SHP77 treated with DMSO at 0.1 percent for 48 hours (cell line): ENCODE measurements around the gene PDP2.
"Not testable (repeated sequence)": the region's sequence is repeated elsewhere in the genome, so short reads cannot be mapped to it uniquely, and the experiment has no call there.

ENCODE experiments used
- DNase-seq: peaks from one replicate; lab custom pipeline; 2025; lab: John Stamatoyannopoulos, UW

The PDP2 gene

GRCh38 chr16:66853261-66854139 is 26.8 kb upstream of the PDP2 start:
- no peak for DNase-seq

DNA sequence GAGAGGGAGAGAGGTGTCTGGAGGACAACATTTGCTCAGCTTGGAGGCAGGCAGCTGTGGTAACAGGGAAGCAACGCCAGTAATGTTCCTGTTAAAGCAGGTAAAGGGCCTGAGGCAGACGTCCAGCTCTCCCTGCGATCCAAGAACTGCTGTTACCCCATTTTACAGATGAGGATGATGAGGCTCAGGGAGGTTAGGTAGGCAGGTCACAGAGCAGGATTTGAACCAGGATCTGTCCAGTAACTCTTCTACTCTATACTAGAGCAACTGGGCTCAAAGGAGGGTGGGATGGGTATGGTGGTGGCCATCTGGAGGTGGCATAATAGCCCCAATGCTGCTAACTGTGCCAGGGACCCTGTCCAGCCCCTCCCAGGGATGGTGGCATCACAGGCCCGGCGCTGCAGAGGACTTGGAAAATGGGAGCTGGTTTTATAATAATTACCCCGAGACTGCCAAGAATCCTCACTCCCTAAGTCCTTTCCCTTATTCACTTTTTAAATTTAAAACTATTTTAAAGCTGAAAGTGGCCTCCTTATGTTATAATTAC is 24.1 kb upstream of the PDP2 start:
- DNase-seq = no peak

GRCh38 chr16:66856801-66857200 is 23.5 kb upstream of the PDP2 start:
- DNase-seq = no peak

- no peak for DNase-seq
These were observed 22.9 kb upstream of the PDP2 start for GRCh38 chr16:66857437-66857836.

DNA sequence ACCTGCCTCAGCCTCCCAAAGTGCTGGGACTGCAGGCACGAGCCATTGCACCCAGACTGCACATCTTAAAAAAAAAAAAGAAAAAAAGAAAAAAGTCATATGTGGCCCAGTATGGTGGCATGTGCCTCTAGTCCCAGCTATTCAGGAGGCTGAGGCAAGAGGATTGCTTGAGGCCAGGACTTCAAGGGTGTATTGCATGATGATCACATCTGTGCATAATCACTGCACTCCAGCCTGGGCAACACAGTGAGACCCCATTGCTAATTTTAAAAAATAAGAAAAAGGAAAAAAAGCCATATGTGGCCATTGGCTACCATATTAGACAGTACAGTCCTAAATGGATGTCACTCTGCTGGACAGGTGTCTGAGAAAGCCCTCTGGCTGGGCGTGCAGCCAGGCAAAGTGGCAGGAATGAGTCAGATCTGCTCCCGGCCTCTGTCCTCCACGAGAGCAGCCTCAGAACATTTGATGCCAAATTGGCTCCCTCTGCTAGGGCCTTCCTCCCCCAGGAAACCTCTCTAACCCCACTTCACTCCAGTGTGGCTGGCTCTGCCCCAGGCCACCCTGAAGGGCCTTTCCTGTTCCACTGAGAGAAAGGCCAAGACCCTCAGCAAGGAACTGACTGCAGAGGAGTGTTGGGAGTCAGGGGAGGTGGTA is 21.4 kb upstream of the PDP2 start:
- DNase-seq = peak; percentile 33

DNA sequence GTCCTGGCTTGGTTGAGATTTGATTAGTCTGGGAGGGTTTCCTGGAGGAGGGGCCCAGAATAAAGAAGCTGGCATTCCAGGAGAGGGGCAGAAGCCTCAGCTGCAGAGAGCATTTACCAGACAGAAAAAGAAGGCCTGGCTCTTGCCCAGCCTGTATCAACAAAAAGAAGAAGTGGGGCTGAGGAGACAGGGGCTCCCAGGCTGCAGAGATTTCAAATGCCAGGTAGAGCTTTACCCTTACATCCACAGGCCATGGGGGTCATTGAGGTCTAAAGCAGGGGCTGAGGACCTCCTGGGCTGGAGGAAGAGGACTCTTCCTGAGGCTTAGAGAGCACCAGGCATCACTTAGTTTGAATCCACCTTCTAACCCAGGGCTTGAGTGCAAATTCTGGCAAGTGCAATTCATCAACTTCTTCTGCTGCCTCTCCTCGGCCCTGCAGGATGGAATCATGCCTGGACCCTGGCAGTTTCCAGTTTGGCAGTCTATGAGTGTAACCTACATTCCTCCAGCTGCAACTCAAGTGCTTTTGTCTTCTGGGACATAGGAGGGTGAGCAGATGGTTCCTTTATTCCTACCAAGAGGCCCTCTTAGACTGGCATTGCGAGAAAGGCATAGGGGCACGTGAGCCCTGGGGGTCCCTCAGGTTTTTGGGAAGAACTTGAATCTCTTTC is 20.8 kb upstream of the PDP2 start:
- DNase-seq = no peak

GRCh38 chr16:66862023-66862520 is 18.2 kb upstream of the PDP2 start:
- DNase-seq = no peak

DNA sequence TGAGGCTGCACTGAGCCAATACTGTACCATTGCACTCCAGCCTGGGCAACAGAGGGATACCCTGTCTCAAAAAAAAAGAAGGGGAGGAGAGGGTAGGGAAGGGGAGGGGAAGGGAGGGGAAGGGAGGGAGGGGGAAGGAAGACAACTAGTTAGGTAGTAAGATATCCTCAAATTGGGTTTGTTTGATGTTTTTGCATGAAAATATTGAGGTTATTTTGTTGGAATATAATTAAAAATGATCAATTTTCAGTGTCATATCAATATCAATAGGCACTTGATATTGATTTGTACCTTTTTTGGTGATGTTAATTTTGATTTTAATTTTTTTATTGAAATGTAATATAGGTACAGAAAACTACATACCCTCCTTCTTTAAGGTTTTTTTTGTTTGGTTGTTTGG is 16.6 kb upstream of the PDP2 start:
- DNase-seq = no peak

DNA sequence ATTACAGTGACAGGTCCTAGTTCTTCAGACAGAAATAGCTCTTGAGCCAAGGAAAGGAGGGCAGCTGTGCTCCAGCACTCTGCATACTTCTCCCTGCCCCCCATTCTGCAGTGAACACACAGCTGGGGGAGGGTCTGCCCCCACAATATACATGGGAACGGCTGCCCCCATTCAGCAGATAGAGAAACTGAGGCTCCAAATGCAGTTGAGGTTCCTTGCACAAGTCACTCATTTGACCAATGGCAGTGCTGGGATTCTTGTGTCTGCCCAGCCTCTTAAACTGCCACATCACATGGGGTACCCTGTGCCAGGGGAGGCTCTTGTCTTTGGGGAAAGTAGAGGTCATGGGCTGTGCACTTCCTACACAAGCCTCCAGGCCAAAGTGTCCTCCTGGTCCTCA is 10.9 kb upstream of the PDP2 start:
- DNase-seq = no peak

GRCh38 chr16:66871363-66871762 is 9.0 kb upstream of the PDP2 start:
- not testable (repeated sequence) for DNase-seq

GRCh38 chr16:66871840-66872239 is 8.5 kb upstream of the PDP2 start:
- DNase-seq = no peak

DNA sequence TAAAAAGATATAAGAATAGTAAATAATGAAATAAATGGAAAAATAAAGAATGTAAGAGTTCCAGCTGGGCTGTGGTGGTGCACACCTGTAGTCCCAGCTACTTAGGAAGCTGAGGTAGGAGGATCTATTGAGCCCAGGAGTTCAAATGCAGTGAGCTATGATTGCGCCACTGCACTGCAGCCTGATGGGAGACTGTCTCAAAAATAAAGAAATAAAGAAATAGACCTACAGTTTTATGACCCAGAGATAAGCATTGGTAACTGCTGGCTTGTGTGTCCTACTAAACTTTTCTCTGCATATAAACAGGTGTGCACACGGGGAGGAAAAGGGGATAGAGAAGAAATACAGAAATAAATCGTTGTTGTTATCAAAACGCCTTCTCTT is 7.8 kb upstream of the PDP2 start:
- no peak for DNase-seq

GRCh38 chr16:66872943-66873684 is 7.2 kb upstream of the PDP2 start:
- DNase-seq = peak; percentile 37

DNA sequence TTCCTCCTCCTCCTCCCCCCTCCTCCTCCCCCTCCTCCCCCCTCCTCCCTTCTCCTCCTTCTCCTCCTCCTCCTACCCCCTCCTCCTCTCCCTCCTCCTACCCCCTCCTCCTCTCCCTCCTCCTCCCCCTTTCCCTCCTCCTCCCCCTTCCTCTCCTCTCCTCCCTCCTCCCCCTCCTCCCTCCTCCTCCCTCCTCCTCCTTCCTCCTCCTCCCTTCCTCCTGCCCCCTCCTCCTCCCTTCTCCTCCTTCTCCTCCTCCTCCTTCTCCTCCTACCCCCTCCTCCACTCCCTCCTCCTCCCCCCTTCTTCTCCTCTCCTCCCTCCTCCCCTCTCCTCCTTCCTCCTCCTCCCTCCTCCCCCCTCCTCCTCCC is 6.6 kb upstream of the PDP2 start:
- DNase-seq = no peak

GRCh38 chr16:66874079-66874775 is 6.1 kb upstream of the PDP2 start:
- no peak for DNase-seq

GRCh38 chr16:66878067-66878466 is 2.2 kb upstream of the PDP2 start:
- no peak for DNase-seq

DNA sequence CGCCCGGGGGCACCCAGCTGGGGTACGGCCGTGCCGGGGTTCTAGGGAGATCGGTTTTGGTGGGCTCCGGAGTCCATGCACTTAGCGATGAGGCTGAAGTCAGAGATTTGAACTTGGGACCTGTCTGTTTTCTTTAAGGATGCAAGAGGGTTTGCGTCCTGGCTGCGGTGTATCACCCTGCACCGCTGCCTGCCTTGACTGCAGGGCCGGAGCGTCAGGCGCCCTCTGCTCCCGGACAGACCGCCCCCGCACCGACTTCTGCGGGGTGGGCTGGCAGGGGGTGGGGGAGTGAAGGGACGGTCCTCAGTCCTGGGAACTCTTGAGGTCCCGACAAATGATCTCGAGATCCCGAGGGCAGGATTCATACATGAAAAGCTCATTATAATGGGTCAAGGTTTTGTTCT is 701 bp downstream of the PDP2 start:
- DNase-seq = no peak

DNA sequence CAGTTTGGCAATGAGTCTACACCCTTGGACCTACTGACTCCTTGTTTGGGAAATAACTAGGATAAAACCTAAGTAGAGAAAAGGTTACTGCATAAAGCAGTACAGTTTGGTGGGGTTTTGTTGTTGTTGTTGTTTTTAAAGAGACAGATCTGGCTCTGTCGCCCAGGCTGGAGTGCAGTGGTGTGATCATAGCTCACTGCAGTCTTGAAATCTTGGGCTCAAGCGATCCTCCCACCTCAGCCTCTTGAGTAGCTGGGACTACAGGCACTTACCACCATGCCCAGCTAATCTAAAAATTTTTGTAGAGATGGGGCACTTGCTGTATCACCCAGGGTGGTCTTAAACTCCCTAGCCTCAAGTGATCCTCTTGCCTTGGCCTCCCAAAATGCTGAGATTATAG is 1.2 kb downstream of the PDP2 start:
- DNase-seq = no peak

- DNase-seq = no peak
These were observed 1.7 kb downstream of the PDP2 start for GRCh38 chr16:66881964-66882508.

DNA sequence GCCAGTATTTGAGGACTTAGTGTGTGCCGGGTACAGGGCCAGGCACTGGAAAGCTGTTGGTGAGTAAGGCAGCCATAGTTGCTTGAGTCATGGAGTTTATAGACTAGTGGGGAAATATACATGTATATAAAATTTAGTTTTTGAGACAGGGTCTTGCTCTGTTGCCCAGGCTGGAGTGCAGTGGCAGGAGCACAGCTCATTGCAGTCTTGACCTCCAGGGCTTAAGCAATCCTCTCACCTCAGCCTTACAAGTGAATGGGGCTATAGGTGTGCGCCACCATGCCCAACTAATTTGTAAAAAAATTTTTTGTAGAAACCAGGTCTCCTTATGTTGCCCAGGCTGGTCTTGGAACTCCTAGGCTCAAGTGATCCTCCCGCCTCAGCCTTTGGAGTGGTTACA is 2.4 kb downstream of the PDP2 start:
- DNase-seq = no peak

- DNase-seq = no peak
These were observed 5.2 kb downstream of the PDP2 start for GRCh38 chr16:66885491-66885890.
